Right atrium auricular region (tissue), 2 donors: ENCODE data around the gene RANBP1. TPM values are rescaled to one million over a fixed set of nuclear protein-coding genes. Genes with fewer than 3 reads are reported as not detected.
A peak's percentile ranks its signal among the peaks of the same experiment; 100 is the strongest.

Experiments used
- DNase-seq: peaks from one replicate; pipeline ENCODE4 v3.0.0-alpha.2; 2019; ENCODE audit warnings: low spot score
- H3K27ac ChIP-seq, 2 donors: fragments of 200-600 bp; sonication (generic); 1 replicate in 1 of 2; 2 replicates in 1 of 2; pipeline ENCODE4 v1.5.1; 2016 to 2019
- H3K27me3 ChIP-seq, 2 donors: fragments of 200-600 bp; sonication (generic); one replicate each; pipeline versions ENCODE4 v1.5.1 to v1.6.0; 2017 to 2019
- H3K36me3 ChIP-seq: fragments of 200-600 bp; sonication (generic); one replicate; pipeline ENCODE4 v1.5.1; 2016
- H3K4me1 ChIP-seq, 2 donors: fragments of 200-600 bp; sonication (generic); one replicate each; pipeline versions ENCODE4 v1.5.1 to v1.6.0; 2017 to 2019
- H3K4me3 ChIP-seq, 2 donors: fragments of 200-600 bp; sonication (generic); 1 replicate in 1 of 2; 2 replicates in 1 of 2; pipeline ENCODE4 v1.5.1; 2017 to 2019; ENCODE audit warnings: mild to moderate bottlenecking in 1 of 2, moderate library complexity in 1 of 2
- H3K9me3 ChIP-seq, 2 donors: fragments of 200-600 bp; sonication (generic); one replicate each; pipeline ENCODE4 v1.5.1; 2019
- CTCF ChIP-seq, 2 donors: fragments of 200-600 bp; sonication (generic); IDR thresholded peaks; one replicate each; pipeline ENCODE4 v1.5.1; 2019; ENCODE audit warnings: antibody characterized with exemption in 2 of 2
- total RNA-seq, 2 donors: library from RNA; depleted of rRNA; stranded (reverse); fragments of >200 nt; gene quantifications; one replicate each; pipeline ENCODE4 v1.1.0, GENCODE V29; 2016

The RANBP1 gene
- total RNA-seq, 2 donors from 2014 or later = 63.6 to 96.5 TPM

DNA sequence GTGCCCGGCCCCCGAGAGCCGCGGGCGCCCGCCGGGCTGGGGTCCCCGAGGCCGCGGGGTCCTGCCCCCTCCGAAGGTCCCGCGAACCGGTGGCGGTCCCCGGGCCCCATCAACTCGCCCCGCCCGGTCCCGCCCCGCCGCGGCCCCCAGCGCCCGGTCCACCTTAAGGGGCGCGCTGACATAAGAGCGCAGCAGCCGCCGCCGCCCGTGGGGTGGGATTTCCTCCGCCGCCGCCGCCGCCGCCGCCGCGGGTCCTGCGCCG is 15.6 kb downstream of the RANBP1 start, which contains the start of gene ZDHHC8:
Gene ZDHHC8, plus strand, starts transcription at position 208 of the 262 bp plus-strand sequence. CDS start 144 bp downstream, outside the sequence.
- Histone ChIP-seq H3K27me3 (no peaks in the 10 kb centered on the region), H3K9me3 (no peaks in the 10 kb centered on the region), H3K36me3 (peaks cover 7% of the 10 kb centered on the region), H3K4me3 (peak within 1 kb of the TSS; percentile 83 to 88), H3K27ac (peak within 1 kb of the TSS; percentile 88 to 98), H3K4me1 (peaks cover 0 to 51% of the 10 kb centered on the region in 2 donors)
- no peak for DNase-seq
- no peak for TF ChIP-seq CTCF (IDR thresholded peaks at IDR 0.05)

GRCh38 chr22:20131859-20132685 is 16.2 kb downstream of the RANBP1 start:
- peak overlapping the region; percentile 83 to 88 for H3K4me3 ChIP-seq
- H3K36me3 ChIP-seq = peaks cover 7% of the 10 kb centered on the region
- TF ChIP-seq CTCF (IDR thresholded peaks at IDR 0.05) = no peak
- H3K27me3 ChIP-seq = no peaks in the 10 kb centered on the region
- no peaks in the 10 kb centered on the region for H3K9me3 ChIP-seq
- peak overlapping the region; percentile 62 to 85 for H3K27ac ChIP-seq
- no peak for DNase-seq
- peaks cover 0 to 57% of the 10 kb centered on the region in 2 donors for H3K4me1 ChIP-seq

- H3K36me3 ChIP-seq = no peaks in the 10 kb centered on the region
- peak overlapping the region; percentile 62 to 85 for H3K27ac ChIP-seq
- no peaks in the 10 kb centered on the region for H3K9me3 ChIP-seq
- peak overlapping the region; percentile 83 to 88 for H3K4me3 ChIP-seq
- no peak for TF ChIP-seq CTCF (IDR thresholded peaks at IDR 0.05)
- H3K27me3 ChIP-seq = no peaks in the 10 kb centered on the region
- H3K4me1 ChIP-seq = peaks cover 0 to 64% of the 10 kb centered on the region in 2 donors
- DNase-seq = no peak
Measured at GRCh38 chr22:20132686-20133246, 16.9 kb downstream of the RANBP1 start.

DNA sequence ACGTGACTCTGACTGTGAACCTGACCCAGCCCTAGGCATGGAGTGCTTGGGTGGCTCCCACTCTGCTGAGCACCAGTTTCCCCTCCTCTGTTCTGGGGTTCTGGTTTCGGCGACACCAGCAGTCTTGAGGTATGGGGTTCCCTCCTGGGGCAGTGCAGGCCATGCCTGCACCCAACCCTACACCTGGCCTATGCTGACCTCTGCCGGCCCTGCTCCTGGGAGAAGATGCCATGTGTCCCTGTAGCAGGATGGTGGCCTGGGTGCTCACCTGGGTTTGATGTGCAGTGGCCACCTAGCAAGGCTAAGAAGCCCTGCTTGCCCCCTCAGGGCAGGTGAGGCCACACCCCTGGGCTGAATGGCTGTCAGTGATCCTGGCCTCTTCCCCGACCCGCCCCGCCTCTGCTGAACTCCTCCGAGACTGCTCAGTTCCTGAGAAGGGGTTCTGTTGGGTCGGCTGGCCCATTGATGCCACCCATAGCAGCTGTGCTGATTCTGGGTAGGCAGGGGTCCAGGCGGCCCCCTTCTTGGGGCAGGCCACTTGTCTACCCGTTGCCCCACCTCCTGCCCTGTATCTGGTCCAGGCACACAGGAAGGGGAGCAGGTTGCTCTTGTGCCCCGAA is 18.1 kb downstream of the RANBP1 start:
- DNase-seq = no peak
- Histone ChIP-seq H3K27ac (no peak overlapping the region), H3K27me3 (no peaks in the 10 kb centered on the region), H3K4me1 (peaks cover 0 to 76% of the 10 kb centered on the region in 2 donors), H3K36me3 (no peaks in the 10 kb centered on the region), H3K4me3 (no peak overlapping the region), H3K9me3 (no peaks in the 10 kb centered on the region)
- no peak for TF ChIP-seq CTCF (IDR thresholded peaks at IDR 0.05)

GRCh38 chr22:20135265-20135664 is 19.4 kb downstream of the RANBP1 start:
- no peak for TF ChIP-seq CTCF (IDR thresholded peaks at IDR 0.05)
- no peak for DNase-seq
- H3K4me3 ChIP-seq = no peak overlapping the region
- H3K9me3 ChIP-seq = no peaks in the 10 kb centered on the region
- H3K4me1 ChIP-seq = peaks cover 0 to 77% of the 10 kb centered on the region in 2 donors
- H3K36me3 ChIP-seq = peaks cover 9% of the 10 kb centered on the region
- no peaks in the 10 kb centered on the region for H3K27me3 ChIP-seq
- peak overlapping the region; percentile 49 to 69 for H3K27ac ChIP-seq
